ENCODE measurements around the gene SLAMF7. TPM values are rescaled to one million over a fixed set of nuclear protein-coding genes. Genes with fewer than 3 reads are reported as not detected.

The SLAMF7 gene
- total and polyA plus RNA-seq, 2 of the 13 experiments (the other 11 are each of a cell fraction or from before 2014, with no cell fraction given): not detected

DNA sequence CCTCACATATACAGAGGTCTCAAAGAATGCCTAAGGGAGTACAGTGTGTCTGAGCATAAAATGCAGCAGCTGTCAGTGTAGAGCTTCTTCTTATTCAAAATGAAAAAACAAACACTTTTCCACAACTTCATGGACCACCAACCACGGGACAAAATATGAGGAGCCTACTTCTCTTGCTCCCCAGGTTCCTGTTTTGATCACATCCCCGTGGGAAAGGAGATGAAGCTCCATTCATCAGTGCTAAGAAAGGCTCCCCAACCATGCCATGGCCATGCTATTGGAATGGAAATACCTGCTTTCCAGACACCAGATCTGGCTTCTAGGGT, 27.8 kb upstream of the SLAMF7 start:
- ATAC-seq (no peak), FAIRE-seq (no peak), DNase-seq (ENCODE audit: low spot score) (no peak)
- in situ Hi-C loops (cut with HindIII; ENCODE audit: extremely low pct_ligation_motif_present, low pct_unique_long_range_greater_than_20kb) (no loop called here), intact Hi-C loops (cut with micrococcal nuclease; ENCODE audit: unreplicated experiment) (no loop called here)
- POLR2A ChIA-PET: no interaction called here
- Histone ChIP-seq H3K79me2 (ENCODE audit: insufficient read depth, low read length) (no peaks in the 10 kb centered on the region), H3K4me2 (ENCODE audit: low read depth, low read length) (no peak overlapping the region), H2AFZ (ENCODE audit: low read length) (no peak overlapping the region), H3K27me3 (ENCODE audit: control insufficient read depth in 1 of 2, insufficient read depth in 2 of 2, low read length in 2 of 2) (peaks cover 0 to 3% of the 10 kb centered on the region in 2 experiments; a peak in 1 of 5 replicates), H4K20me1 (ENCODE audit: insufficient read depth, low read length) (no peaks in the 10 kb centered on the region), H3K27ac (ENCODE audit: extremely low read length, insufficient read depth, low read length) (no peak overlapping the region), H3K9ac (ENCODE audit: insufficient read depth, low read depth, low read length) (no peak overlapping the region), H3K4me3 (replicated peaks in 1 of 3; ENCODE audit: insufficient read depth in 1 of 3, low read depth in 2 of 3, low read length in 3 of 3) (no peak overlapping the region), H3K9me3 (ENCODE audit: low read length) (no peaks in the 10 kb centered on the region), H3K36me3 (replicated peaks in 1 of 2; ENCODE audit: control insufficient read depth in 1 of 2, insufficient read depth in 2 of 2, low read length in 2 of 2) (no peaks in the 10 kb centered on the region), H3K4me1 (ENCODE audit: insufficient read depth, low read length) (no peaks in the 10 kb centered on the region)
- 5% methylated on average over 2 of the region's 2 CpGs for WGBS (ENCODE audit: low lambda C conversion rate)
- BruUV-seq (replicated peaks): no TSS peak
- TF ChIP-seq TEAD2 (CRISPR knock-in tag; IDR thresholded peaks at IDR 0.05) (no peak), STAT5B (CRISPR knock-in tag; IDR thresholded peaks at IDR 0.05) (no peak), CBFB (CRISPR knock-in tag; IDR thresholded peaks at IDR 0.05) (no peak), ZNF556 (CRISPR knock-in tag; IDR thresholded peaks at IDR 0.05; ENCODE audit: borderline replicate concordance) (no peak), ZBTB7A (CRISPR knock-in tag; IDR thresholded peaks at IDR 0.05) (no peak), MXI1 (IDR thresholded peaks at IDR 0.05; ENCODE audit: borderline replicate concordance, low read depth, low read length) (no peak), ZNF12 (CRISPR knock-in tag; IDR thresholded peaks at IDR 0.05) (no peak), IKZF1 (IDR thresholded peaks at IDR 0.05) (no peak), KLF9 (CRISPR knock-in tag; IDR thresholded peaks at IDR 0.05; ENCODE audit: low read depth) (no peak), ZNF382 (CRISPR knock-in tag; IDR thresholded peaks at IDR 0.05; ENCODE audit: borderline replicate concordance) (no peak), SMARCE1 (IDR thresholded peaks at IDR 0.05; ENCODE audit: borderline replicate concordance) (no peak), GATA4 (IDR thresholded peaks at IDR 0.05; ENCODE audit: borderline replicate concordance, low read depth) (no peak), YY1 (IDR thresholded peaks at IDR 0.05; ENCODE audit: insufficient read depth, insufficient replicate concordance, low read depth, low read length) (no peak), TAF15 (IDR thresholded peaks at IDR 0.05; ENCODE audit: low read depth, low read length, poor library complexity, severe bottlenecking) (no peak), PAF1 (CRISPR knock-in tag; IDR thresholded peaks at IDR 0.05) (no peak), TAF1 (CRISPR knock-in tag; IDR thresholded peaks at IDR 0.05) (no peak), ZSCAN30 (CRISPR knock-in tag; IDR thresholded peaks at IDR 0.05) (no peak), TCF7L2 (IDR thresholded peaks at IDR 0.05; ENCODE audit: low read depth, low read length) (no peak)
- CTCF ChIA-PET (ENCODE audit: low intra/inter-chr PET ratio, low total read pairs): no interaction called here
